Subcutaneous adipose tissue (tissue), 4 donors: ENCODE results near the gene FOXD4L3. TPM values are rescaled to one million over a fixed set of nuclear protein-coding genes. Genes with fewer than 3 reads are reported as not detected.
"Not testable (repeated sequence)": the region's sequence is repeated elsewhere in the genome, so short reads cannot be mapped to it uniquely, and the experiment has no call there.

ENCODE experiments used
- total RNA-seq, 4 donors: library from RNA; depleted of rRNA; stranded (reverse); fragments of >200 nt; gene quantifications; one replicate each; pipeline ENCODE4 v1.1.0, GENCODE V29; 2016
- TF ChIP-seq, protein P1 (sequence below): fragments of 450-650 bp; IDR thresholded peaks from one replicate; pipeline ENCODE4 v1.5.1; 2016; ENCODE audit warnings: low read depth, mild to moderate bottlenecking, control low read depth, antibody characterized with exemption, moderate library complexity

Gene FOXD4L3
- not detected for total RNA-seq

DNA sequence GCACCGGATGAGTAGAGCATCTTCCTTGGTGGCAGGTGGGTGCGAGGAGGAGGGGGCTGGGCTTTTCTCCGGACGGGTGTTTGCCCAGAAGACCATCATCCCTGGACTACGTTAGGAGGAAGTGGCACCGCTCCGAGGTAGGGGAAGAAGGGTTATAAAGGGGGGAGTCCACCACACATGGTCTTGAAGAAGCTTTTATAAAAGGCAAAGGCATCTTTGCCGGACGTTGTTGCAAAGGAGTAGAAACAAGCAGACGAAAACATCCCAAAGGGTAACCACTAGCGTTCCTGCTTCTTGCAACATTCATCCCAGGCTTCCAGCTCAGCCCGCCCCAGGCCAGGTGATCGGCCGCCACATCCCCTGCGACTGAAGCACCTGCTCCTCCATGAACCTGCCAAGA is at the start of gene FOXD4L3:
FOXD4L3 (plus strand) TSS at position 301 of the 400 bp plus-strand sequence; CDS start at position 386, 85 bp downstream.
- TF ChIP-seq, protein P1, sequence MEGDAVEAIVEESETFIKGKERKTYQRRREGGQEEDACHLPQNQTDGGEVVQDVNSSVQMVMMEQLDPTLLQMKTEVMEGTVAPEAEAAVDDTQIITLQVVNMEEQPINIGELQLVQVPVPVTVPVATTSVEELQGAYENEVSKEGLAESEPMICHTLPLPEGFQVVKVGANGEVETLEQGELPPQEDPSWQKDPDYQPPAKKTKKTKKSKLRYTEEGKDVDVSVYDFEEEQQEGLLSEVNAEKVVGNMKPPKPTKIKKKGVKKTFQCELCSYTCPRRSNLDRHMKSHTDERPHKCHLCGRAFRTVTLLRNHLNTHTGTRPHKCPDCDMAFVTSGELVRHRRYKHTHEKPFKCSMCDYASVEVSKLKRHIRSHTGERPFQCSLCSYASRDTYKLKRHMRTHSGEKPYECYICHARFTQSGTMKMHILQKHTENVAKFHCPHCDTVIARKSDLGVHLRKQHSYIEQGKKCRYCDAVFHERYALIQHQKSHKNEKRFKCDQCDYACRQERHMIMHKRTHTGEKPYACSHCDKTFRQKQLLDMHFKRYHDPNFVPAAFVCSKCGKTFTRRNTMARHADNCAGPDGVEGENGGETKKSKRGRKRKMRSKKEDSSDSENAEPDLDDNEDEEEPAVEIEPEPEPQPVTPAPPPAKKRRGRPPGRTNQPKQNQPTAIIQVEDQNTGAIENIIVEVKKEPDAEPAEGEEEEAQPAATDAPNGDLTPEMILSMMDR: not testable (repeated sequence)

Other genes with a start within 250 kb of the FOXD4L3 start
- gene ZNG1C, start 60.9 kb upstream of the FOXD4L3 start, total RNA-seq: 10 to 100 TPM; 17.1 to 25.2 (median 23.0) TPM
- 10 to 100 TPM; 12.2 to 28.3 (median 20.9) TPM for gene PGM5, start 53.7 kb downstream of the FOXD4L3 start, total RNA-seq
- gene TMEM252, start 238.0 kb downstream of the FOXD4L3 start, total RNA-seq: not detected